Activated CD4-positive, alpha-beta memory T cell treated with anti-CD3 and anti-CD28 coated beads, Interleukin-2, amount 10 ng/mL, durations not matched to agents 7 days and 5 days (primary cell): ENCODE measurements around the gene PRKG1. TPM values are rescaled to one million over a fixed set of nuclear protein-coding genes. Genes with fewer than 3 reads are reported as not detected.

Experiments used
- CTCF ChIA-PET: fragments of 350-600 bp; sonication (Branson Sonifier 250); formaldehyde crosslinking; loops from one replicate; lab custom pipeline; 2021; ENCODE audit warnings: antibody characterized with exemption, inconsistent platforms; lab: Charles Lee
- POLR2A ChIA-PET: fragments of 350-600 bp; sonication (Branson Sonifier 250); formaldehyde crosslinking; loops from one replicate; lab custom pipeline; 2021; ENCODE audit warnings: antibody characterized with exemption; lab: Charles Lee
- DNase-seq: peaks from one replicate; pipeline ENCODE4 v3.0.0-alpha.2; 2020
- H3K27ac Mint-ChIP-seq: one replicate; pipeline ENCODE4 v1.8.0; 2021; ENCODE audit warnings: mild to moderate bottlenecking, mixed read lengths
- H3K27me3 Mint-ChIP-seq: one replicate; pipeline ENCODE4 v1.8.0; 2021; ENCODE audit warnings: mixed read lengths
- H3K36me3 Mint-ChIP-seq: one replicate; pipeline ENCODE4 v1.8.0; 2021; ENCODE audit warnings: low read depth, mixed read lengths
- H3K4me1 Mint-ChIP-seq: one replicate; pipeline ENCODE4 v1.8.0; 2021; ENCODE audit warnings: mixed read lengths
- H3K4me3 Mint-ChIP-seq: one replicate; pipeline ENCODE4 v1.8.0; 2021; ENCODE audit warnings: mild to moderate bottlenecking, mixed read lengths
- H3K9me3 Mint-ChIP-seq: one replicate; pipeline ENCODE4 v1.8.0; 2021; ENCODE audit warnings: mixed read lengths
- total RNA-seq, 2 experiments: library from RNA; stranded (reverse); gene quantifications; one replicate each; pipeline ENCODE4 v1.2.3, GENCODE V29; 2021

PRKG1 gene
- total RNA-seq, 2 experiments from 2014 or later, result not detected

GRCh38 chr10:51999096-51999495 lies 924.8 kb downstream of the PRKG1 start:
- H3K36me3 Mint-ChIP-seq, result no peaks in the 10 kb centered on the region
- no peak overlapping the region for H3K27ac Mint-ChIP-seq
- H3K27me3 Mint-ChIP-seq, result peaks cover 1% of the 10 kb centered on the region
- no peak overlapping the region for H3K4me3 Mint-ChIP-seq
- CTCF ChIA-PET, result no interaction called here
- no peak for DNase-seq
- H3K9me3 Mint-ChIP-seq, result no peaks in the 10 kb centered on the region
- POLR2A ChIA-PET, result no interaction called here
- no peaks in the 10 kb centered on the region for H3K4me1 Mint-ChIP-seq

DNA sequence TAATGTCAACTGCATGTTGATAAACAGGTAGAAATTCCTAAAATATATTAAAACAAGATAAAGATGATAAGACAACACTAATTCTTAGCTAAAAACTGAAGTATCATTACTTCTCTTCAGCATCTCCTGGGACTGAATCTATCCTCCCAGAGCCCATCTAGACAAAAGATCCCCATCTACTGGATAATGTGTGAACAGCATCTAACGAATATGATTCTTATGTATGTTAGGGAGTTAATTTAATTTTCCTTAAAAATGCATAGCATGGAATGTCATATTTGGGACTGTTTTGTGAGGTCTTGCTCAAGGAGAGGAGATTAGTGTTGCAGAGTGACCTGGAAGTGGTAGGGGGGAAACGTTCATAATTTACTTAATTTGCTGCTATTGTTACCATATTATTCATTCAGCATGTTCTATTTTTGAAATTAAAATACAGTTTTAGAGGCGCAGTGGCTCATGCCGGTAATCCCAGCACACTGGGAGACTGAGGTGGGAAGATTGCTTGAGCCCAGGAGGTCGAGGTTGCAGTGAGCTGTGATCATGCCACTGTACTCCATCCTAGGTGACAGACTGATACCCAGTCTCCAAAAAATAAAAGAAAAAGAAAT lies 930.2 kb downstream of the PRKG1 start:
- ChIA-PET POLR2A (no interaction called here), CTCF (interaction anchor here (0.9 to 1.1 kb wide), 3 partner anchors 15 to 615 kb away, joined by 3 to 5 read pairs (median 3); no protein-coding TSS in a partner anchor)
- H3K4me3 Mint-ChIP-seq, result no peak overlapping the region
- H3K4me1 Mint-ChIP-seq, result no peaks in the 10 kb centered on the region
- no peak overlapping the region for H3K27ac Mint-ChIP-seq
- H3K9me3 Mint-ChIP-seq, result no peaks in the 10 kb centered on the region
- no peak for DNase-seq
- H3K36me3 Mint-ChIP-seq, result no peaks in the 10 kb centered on the region
- H3K27me3 Mint-ChIP-seq, result peaks cover 9% of the 10 kb centered on the region

DNA sequence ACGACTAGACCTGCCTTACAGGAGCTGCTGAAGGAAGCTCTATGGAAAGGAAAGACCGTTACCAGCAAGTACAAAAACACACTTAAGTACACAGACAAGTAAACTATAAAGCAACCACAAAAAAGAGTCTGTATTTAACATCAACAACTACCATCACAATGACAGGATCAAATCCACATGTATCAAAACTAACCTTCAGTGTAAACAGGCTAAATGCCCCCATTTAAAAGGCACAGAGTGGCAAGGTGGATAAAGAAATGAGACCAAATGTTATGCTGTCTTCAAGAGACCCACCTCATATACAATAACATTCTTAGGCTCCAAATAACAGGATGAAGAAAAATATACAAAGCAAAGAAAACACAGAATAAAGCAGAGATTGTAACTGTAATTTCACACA lies 932.8 kb downstream of the PRKG1 start:
- POLR2A ChIA-PET, result no interaction called here
- no peaks in the 10 kb centered on the region for H3K9me3 Mint-ChIP-seq
- H3K4me1 Mint-ChIP-seq, result no peaks in the 10 kb centered on the region
- no peak overlapping the region for H3K27ac Mint-ChIP-seq
- CTCF ChIA-PET, result no interaction called here
- no peak for DNase-seq
- no peak overlapping the region for H3K4me3 Mint-ChIP-seq
- H3K36me3 Mint-ChIP-seq, result no peaks in the 10 kb centered on the region
- H3K27me3 Mint-ChIP-seq, result peaks cover 8% of the 10 kb centered on the region

DNA sequence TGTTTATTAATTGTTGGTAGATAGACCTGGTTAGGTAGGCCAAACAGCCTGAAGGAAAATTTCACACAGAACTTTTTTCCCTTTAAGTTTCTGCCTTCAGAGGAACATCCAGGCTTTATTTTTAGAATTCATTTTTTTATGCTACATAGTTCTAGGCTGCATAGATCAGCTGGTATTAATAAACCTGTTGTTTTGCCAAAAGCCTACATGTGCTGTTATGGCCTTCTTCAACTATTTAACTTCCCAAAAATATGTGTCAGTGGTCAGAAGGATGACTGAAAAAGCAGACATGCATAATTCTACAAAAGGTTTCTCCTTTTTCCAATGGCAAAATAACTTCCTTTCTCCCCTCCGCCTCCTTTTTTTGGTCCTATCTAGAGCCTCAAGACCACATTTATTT lies 936.8 kb downstream of the PRKG1 start:
- CTCF ChIA-PET, result no interaction called here
- no peaks in the 10 kb centered on the region for H3K4me1 Mint-ChIP-seq
- POLR2A ChIA-PET, result no interaction called here
- no peaks in the 10 kb centered on the region for H3K36me3 Mint-ChIP-seq
- H3K4me3 Mint-ChIP-seq, result no peak overlapping the region
- H3K9me3 Mint-ChIP-seq, result peaks cover 4% of the 10 kb centered on the region
- no peak for DNase-seq
- H3K27ac Mint-ChIP-seq, result no peak overlapping the region
- H3K27me3 Mint-ChIP-seq, result peaks cover 8% of the 10 kb centered on the region

- ChIA-PET POLR2A (no interaction called here), CTCF (interaction anchor here (1.0 kb wide), 1 partner anchor 15 kb away, joined by 3 read pairs; no protein-coding TSS in a partner anchor)
- Mint-ChIP-seq H3K27ac (no peak overlapping the region), H3K4me3 (no peak overlapping the region), H3K9me3 (peaks cover 4% of the 10 kb centered on the region), H3K4me1 (no peaks in the 10 kb centered on the region), H3K36me3 (no peaks in the 10 kb centered on the region), H3K27me3 (no peaks in the 10 kb centered on the region)
- DNase-seq, result no peak
Observed at GRCh38 chr10:52019077-52019555, 944.8 kb downstream of the PRKG1 start.

DNA sequence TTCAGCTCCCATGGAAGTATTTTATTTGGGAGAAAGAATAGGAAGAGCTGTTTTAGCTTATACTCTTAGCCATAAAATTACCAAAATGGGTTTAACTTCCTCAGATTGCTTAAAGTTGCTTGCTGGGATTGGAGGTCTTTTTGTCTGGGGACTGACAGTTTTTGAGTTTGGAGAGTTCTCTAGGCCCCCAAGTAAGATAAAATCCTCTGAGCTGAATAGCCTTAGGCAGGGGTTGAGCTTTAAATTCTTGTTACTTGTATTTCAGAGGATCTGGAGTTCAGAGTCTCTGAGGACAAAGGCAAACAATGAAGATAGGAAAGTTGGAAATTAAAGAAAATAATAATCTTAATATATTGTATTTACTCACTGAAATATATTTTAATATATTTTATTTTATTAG lies 945.4 kb downstream of the PRKG1 start:
- Mint-ChIP-seq H3K9me3 (no peaks in the 10 kb centered on the region), H3K27me3 (no peaks in the 10 kb centered on the region), H3K27ac (no peak overlapping the region), H3K36me3 (no peaks in the 10 kb centered on the region), H3K4me1 (no peaks in the 10 kb centered on the region), H3K4me3 (no peak overlapping the region)
- CTCF ChIA-PET, result interaction anchor here (1.0 kb wide), 1 partner anchor 16 kb away, joined by 3 read pairs; no protein-coding TSS in a partner anchor
- no peak for DNase-seq
- POLR2A ChIA-PET, result no interaction called here

GRCh38 chr10:52020173-52020572 lies 945.9 kb downstream of the PRKG1 start:
- Mint-ChIP-seq H3K4me3 (no peak overlapping the region), H3K36me3 (no peaks in the 10 kb centered on the region), H3K27me3 (no peaks in the 10 kb centered on the region), H3K27ac (no peak overlapping the region), H3K4me1 (no peaks in the 10 kb centered on the region), H3K9me3 (no peaks in the 10 kb centered on the region)
- ChIA-PET CTCF (interaction anchor here (1.0 kb wide), 1 partner anchor 16 kb away, joined by 3 read pairs; no protein-coding TSS in a partner anchor), POLR2A (no interaction called here)
- no peak for DNase-seq

GRCh38 chr10:52020702-52021101 lies 946.4 kb downstream of the PRKG1 start:
- CTCF ChIA-PET, result no interaction called here
- no peaks in the 10 kb centered on the region for H3K27me3 Mint-ChIP-seq
- H3K27ac Mint-ChIP-seq, result no peak overlapping the region
- DNase-seq, result no peak
- H3K36me3 Mint-ChIP-seq, result no peaks in the 10 kb centered on the region
- H3K4me3 Mint-ChIP-seq, result no peak overlapping the region
- POLR2A ChIA-PET, result no interaction called here
- H3K4me1 Mint-ChIP-seq, result no peaks in the 10 kb centered on the region
- no peaks in the 10 kb centered on the region for H3K9me3 Mint-ChIP-seq

DNA sequence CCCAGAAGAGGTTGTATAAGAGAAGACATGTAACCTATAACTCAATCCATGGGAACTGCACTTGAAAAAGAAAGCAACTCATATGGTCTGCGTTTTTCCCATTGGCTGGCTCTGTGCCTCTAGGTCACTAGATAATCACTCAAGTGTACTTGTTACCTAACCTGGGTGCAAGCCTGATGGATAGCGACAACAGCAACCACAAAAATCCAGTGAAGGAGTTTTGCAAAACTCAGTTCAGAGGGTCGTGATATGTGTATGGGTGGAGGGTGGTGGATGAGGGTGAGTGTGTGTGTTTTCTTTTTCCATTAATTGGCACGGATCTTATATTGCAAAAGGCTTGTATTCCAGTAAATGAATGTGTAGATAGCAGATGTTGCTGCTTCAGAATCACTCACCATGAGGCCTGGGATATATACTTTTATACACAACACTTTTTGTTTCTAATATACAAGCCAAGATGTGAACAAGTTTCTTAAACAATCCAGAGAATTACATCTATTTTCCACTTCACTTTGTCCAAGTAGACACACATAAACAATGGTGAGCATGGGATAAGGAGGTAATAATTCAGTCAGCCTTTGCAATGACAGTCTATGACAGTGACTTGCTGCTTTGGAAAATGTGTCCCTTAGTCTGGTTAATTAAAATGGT lies 952.9 kb downstream of the PRKG1 start:
- no peaks in the 10 kb centered on the region for H3K36me3 Mint-ChIP-seq
- H3K27ac Mint-ChIP-seq, result no peak overlapping the region
- H3K9me3 Mint-ChIP-seq, result peaks cover 2% of the 10 kb centered on the region
- POLR2A ChIA-PET, result no interaction called here
- H3K4me1 Mint-ChIP-seq, result no peaks in the 10 kb centered on the region
- CTCF ChIA-PET, result no interaction called here
- no peak for DNase-seq
- H3K27me3 Mint-ChIP-seq, result no peaks in the 10 kb centered on the region
- no peak overlapping the region for H3K4me3 Mint-ChIP-seq

GRCh38 chr10:52028523-52028858 lies 954.2 kb downstream of the PRKG1 start:
- Mint-ChIP-seq H3K4me3 (no peak overlapping the region), H3K9me3 (peaks cover 2% of the 10 kb centered on the region), H3K4me1 (no peaks in the 10 kb centered on the region), H3K27me3 (no peaks in the 10 kb centered on the region), H3K27ac (no peak overlapping the region), H3K36me3 (no peaks in the 10 kb centered on the region)
- POLR2A ChIA-PET, result no interaction called here
- no peak for DNase-seq
- CTCF ChIA-PET, result no interaction called here

DNA sequence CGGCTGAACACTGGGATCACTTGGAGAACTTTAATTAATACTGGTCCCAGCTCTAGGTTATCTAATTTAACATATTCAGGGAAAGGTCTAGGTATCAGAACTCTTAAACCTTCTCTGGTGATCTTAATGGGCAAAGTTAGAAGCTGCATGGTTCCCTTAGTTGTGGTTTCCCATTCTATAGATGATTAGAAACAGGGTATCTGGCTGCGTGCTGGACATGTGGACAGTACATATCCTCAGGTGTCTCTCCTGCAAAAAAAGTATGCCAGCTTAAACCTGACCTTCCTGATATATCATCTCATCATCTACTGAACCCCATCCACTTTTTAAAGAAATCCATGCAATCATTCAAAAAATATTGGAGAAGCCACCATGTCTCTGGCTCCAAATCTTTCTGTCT lies 955.3 kb downstream of the PRKG1 start:
- POLR2A ChIA-PET, result no interaction called here

DNA sequence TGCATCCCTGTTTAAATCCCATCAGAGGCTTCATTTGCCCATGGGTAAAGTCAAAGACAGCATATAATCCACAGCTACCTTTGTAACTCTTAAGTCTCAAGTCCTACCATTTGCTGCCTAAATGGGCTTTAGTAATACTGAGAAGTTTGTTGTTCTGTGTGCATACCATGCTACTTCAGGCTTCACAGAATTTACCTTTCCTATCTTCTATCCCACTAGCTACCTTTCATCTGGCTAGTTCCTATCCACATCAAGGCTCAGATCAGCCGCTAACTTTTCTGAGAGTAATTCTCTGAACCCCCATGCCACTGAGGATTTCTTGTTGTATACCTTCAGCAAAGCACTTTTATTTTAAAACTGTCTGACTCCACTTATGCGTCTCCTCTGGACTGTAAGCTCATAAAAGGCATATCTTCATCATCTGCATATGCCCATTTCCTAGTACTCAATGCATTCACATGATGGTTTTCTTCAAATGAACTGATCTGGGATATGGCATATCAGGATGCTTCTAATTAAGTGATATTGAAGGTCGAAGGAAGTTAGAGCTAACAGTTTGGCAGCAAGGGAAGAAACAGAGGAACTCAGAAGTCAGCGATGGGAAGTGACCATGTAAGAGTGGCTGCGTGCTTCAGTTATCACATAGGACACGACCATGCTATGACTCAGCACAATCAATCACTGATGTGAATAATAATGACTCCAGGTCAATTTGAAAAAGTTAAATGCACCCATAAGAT lies 955.9 kb downstream of the PRKG1 start:
- DNase-seq, result no peak
- Mint-ChIP-seq H3K27ac (no peak overlapping the region), H3K27me3 (no peaks in the 10 kb centered on the region), H3K4me3 (no peak overlapping the region), H3K9me3 (peaks cover 2% of the 10 kb centered on the region), H3K36me3 (no peaks in the 10 kb centered on the region), H3K4me1 (no peaks in the 10 kb centered on the region)
- POLR2A ChIA-PET, result no interaction called here
- CTCF ChIA-PET, result no interaction called here

More for the DNA sequence above, 955.3 kb downstream of the PRKG1 start:
- no peak for DNase-seq
- no peaks in the 10 kb centered on the region for H3K36me3 Mint-ChIP-seq
- H3K9me3 Mint-ChIP-seq, result peaks cover 2% of the 10 kb centered on the region
- H3K4me1 Mint-ChIP-seq, result no peaks in the 10 kb centered on the region
- CTCF ChIA-PET, result no interaction called here
- H3K4me3 Mint-ChIP-seq, result no peak overlapping the region
- H3K27me3 Mint-ChIP-seq, result no peaks in the 10 kb centered on the region
- no peak overlapping the region for H3K27ac Mint-ChIP-seq

DNA sequence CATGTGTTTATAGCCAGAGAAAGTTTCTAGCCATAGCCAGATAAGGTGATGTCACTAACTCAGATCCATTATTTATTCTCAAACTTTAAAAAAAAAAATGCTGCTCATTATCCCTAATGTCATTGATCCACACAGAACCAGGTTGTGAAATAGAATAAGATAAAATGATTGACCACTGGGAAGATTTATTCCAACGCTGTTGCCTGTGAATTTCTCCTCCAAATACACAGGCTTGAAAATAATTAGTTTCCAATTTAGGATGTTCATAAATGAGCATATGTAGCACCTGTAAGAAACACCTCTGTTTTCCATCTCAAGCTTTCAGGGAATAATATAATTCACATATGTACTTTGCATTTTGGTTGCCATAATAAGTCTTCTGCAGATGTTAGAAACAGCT lies 956.7 kb downstream of the PRKG1 start:
- POLR2A ChIA-PET, result no interaction called here
- H3K4me1 Mint-ChIP-seq, result no peaks in the 10 kb centered on the region
- DNase-seq, result no peak
- no peak overlapping the region for H3K27ac Mint-ChIP-seq
- H3K4me3 Mint-ChIP-seq, result no peak overlapping the region
- CTCF ChIA-PET, result no interaction called here
- H3K9me3 Mint-ChIP-seq, result peaks cover 2% of the 10 kb centered on the region
- H3K36me3 Mint-ChIP-seq, result no peaks in the 10 kb centered on the region
- no peaks in the 10 kb centered on the region for H3K27me3 Mint-ChIP-seq
